ENCODE results near the gene MYO18B. TPM values are rescaled to one million over a fixed set of nuclear protein-coding genes. Genes with fewer than 3 reads are reported as not detected.

MYO18B gene
- polyA plus RNA-seq, 1 donor (not counting 4 experiments of a cell fraction or from before 2014, with no cell fraction given) = not detected

DNA sequence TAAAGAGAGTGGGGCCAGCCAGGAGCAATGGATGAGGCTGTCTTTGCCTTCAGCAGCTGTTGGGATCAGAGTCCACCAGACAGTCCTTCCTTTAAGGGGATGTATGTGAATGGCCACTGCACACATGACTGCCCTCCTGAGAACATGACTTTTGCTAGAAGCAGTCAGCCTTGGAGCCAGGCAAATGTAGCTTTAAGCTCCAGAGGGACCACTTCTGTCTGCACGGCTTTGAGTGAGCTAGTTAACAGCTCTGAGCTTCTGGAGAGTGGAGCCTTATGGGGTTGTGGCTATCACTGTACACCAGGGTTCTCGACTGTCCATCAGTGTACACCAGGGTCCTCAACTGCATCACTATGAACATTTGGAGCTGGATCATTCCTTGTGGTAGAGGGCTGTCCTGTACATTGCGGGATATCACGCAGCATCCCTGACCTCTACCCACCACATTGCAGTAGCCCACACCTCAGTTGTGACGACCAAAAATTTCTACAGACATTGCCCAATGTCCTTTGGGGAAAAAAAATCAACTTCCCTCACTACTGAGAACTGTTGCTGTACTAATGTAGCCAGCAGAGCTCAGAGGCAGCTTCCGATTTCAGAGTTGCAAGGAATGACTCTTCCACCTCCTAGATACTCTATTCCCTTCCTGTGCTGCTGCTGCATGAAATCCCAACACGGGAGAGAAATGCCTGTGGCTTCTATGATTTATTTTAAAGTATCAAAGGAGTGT lies 169.4 kb downstream of the MYO18B start:
- no peaks in the 10 kb centered on the region for H3K36me3 ChIP-seq (ENCODE audit: control insufficient read depth in 2 of 2, extremely low read depth in 1 of 2, insufficient read depth in 2 of 2, low read length in 2 of 2)
- dilution Hi-C loops (cut with MboI; ENCODE audit: extremely low pct_ligation_motif_present, low sequenced_read_pairs) = no loop called here
- no peaks in the 10 kb centered on the region for H3K9me3 ChIP-seq (ENCODE audit: control insufficient read depth, low read depth, low read length)
- no peak overlapping the region for H3K4me2 ChIP-seq (ENCODE audit: control insufficient read depth, extremely low read depth, insufficient read depth, low read depth, low read length)
- DNase-seq (ENCODE audit: low read depth, low spot score) (no peak), FAIRE-seq (no peak)
- no peaks in the 10 kb centered on the region for H3K9me1 ChIP-seq (ENCODE audit: control insufficient read depth, extremely low read depth, insufficient read depth, low read length)
- no peaks in the 10 kb centered on the region for H4K20me1 ChIP-seq (ENCODE audit: control insufficient read depth, extremely low read depth, insufficient read depth, low read length)
- H3K27me3 ChIP-seq (ENCODE audit: control insufficient read depth, extremely low read depth, insufficient read depth, low read length) = no peaks in the 10 kb centered on the region
- H3K4me3 ChIP-seq (ENCODE audit: control insufficient read depth in 2 of 3, extremely low read depth in 1 of 3, insufficient read depth in 2 of 3, low read depth in 1 of 3, low read length in 3 of 3) = no peak overlapping the region
- no peak overlapping the region for H3K9ac ChIP-seq (ENCODE audit: control insufficient read depth, extremely low read depth, insufficient read depth, low read length)
- no peaks in the 10 kb centered on the region for H3K79me2 ChIP-seq (ENCODE audit: control insufficient read depth, insufficient read depth, low read length)
- TF ChIP-seq, protein P1, sequence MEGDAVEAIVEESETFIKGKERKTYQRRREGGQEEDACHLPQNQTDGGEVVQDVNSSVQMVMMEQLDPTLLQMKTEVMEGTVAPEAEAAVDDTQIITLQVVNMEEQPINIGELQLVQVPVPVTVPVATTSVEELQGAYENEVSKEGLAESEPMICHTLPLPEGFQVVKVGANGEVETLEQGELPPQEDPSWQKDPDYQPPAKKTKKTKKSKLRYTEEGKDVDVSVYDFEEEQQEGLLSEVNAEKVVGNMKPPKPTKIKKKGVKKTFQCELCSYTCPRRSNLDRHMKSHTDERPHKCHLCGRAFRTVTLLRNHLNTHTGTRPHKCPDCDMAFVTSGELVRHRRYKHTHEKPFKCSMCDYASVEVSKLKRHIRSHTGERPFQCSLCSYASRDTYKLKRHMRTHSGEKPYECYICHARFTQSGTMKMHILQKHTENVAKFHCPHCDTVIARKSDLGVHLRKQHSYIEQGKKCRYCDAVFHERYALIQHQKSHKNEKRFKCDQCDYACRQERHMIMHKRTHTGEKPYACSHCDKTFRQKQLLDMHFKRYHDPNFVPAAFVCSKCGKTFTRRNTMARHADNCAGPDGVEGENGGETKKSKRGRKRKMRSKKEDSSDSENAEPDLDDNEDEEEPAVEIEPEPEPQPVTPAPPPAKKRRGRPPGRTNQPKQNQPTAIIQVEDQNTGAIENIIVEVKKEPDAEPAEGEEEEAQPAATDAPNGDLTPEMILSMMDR (optimal IDR thresholded peaks at IDR 0.05 in 1 of 3, IDR thresholded peaks at IDR 0.05 in 1 of 3, conservative IDR thresholded peaks at IDR 0.05 in 1 of 3; ENCODE audit: extremely low read depth in 1 of 3, insufficient read depth in 2 of 3, low read length in 3 of 3) = no peak
- no peak for TF ChIP-seq EZH2 (IDR thresholded peaks at IDR 0.05; ENCODE audit: low read length)
- no peak overlapping the region for H2AFZ ChIP-seq (ENCODE audit: control insufficient read depth, low read length)
- H3K27ac ChIP-seq (ENCODE audit: control insufficient read depth, insufficient read depth, low read length) = no peak overlapping the region
- no peaks in the 10 kb centered on the region for H3K4me1 ChIP-seq (ENCODE audit: control insufficient read depth, extremely low read depth, insufficient read depth, low read length)

DNA sequence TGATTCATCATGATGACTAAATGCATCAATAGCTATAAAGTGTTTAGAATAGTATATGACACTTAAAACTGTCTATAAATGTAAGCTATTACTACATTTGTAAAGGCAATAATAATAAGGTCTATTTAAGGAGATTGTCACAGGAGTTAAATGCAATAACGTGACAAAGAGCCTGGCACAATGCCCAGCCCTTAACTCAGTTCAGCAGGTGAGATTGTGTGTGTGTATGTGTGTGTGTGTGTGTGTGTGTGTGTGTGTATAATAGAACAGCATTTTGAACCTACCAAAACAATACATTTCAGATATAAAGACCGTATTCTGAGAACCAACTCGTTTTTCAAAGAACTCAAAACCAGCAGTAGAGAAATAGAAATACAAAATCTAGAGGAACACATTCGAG lies 177.5 kb downstream of the MYO18B start:
- no peaks in the 10 kb centered on the region for H3K4me1 ChIP-seq (ENCODE audit: control insufficient read depth, extremely low read depth, insufficient read depth, low read length)
- no peak overlapping the region for H3K27ac ChIP-seq (ENCODE audit: control insufficient read depth, insufficient read depth, low read length)
- H3K4me3 ChIP-seq (ENCODE audit: control insufficient read depth in 2 of 3, extremely low read depth in 1 of 3, insufficient read depth in 2 of 3, low read depth in 1 of 3, low read length in 3 of 3) = no peak overlapping the region
- H2AFZ ChIP-seq (ENCODE audit: control insufficient read depth, low read length) = no peak overlapping the region
- DNase-seq (ENCODE audit: low read depth, low spot score) (no peak), FAIRE-seq (no peak)
- dilution Hi-C loops (cut with MboI; ENCODE audit: extremely low pct_ligation_motif_present, low sequenced_read_pairs) = no loop called here
- no peak overlapping the region for H3K4me2 ChIP-seq (ENCODE audit: control insufficient read depth, extremely low read depth, insufficient read depth, low read depth, low read length)
- H3K79me2 ChIP-seq (ENCODE audit: control insufficient read depth, insufficient read depth, low read length) = no peaks in the 10 kb centered on the region
- H3K27me3 ChIP-seq (ENCODE audit: control insufficient read depth, extremely low read depth, insufficient read depth, low read length) = no peaks in the 10 kb centered on the region
- no peak for TF ChIP-seq EZH2 (IDR thresholded peaks at IDR 0.05; ENCODE audit: low read length)
- TF ChIP-seq, protein P1 (optimal IDR thresholded peaks at IDR 0.05 in 1 of 3, IDR thresholded peaks at IDR 0.05 in 1 of 3, conservative IDR thresholded peaks at IDR 0.05 in 1 of 3; ENCODE audit: extremely low read depth in 1 of 3, insufficient read depth in 2 of 3, low read length in 3 of 3) = no peak
- no peaks in the 10 kb centered on the region for H3K9me3 ChIP-seq (ENCODE audit: control insufficient read depth, low read depth, low read length)
- no peaks in the 10 kb centered on the region for H3K9me1 ChIP-seq (ENCODE audit: control insufficient read depth, extremely low read depth, insufficient read depth, low read length)
- H4K20me1 ChIP-seq (ENCODE audit: control insufficient read depth, extremely low read depth, insufficient read depth, low read length) = no peaks in the 10 kb centered on the region
- H3K9ac ChIP-seq (ENCODE audit: control insufficient read depth, extremely low read depth, insufficient read depth, low read length) = no peak overlapping the region
- no peaks in the 10 kb centered on the region for H3K36me3 ChIP-seq (ENCODE audit: control insufficient read depth in 2 of 2, extremely low read depth in 1 of 2, insufficient read depth in 2 of 2, low read length in 2 of 2)

Data from keratinocyte (primary cell).